T-cell (primary cell): Measurements from ENCODE around the gene ITGAE. TPM values are rescaled to one million over a fixed set of nuclear protein-coding genes. Genes with fewer than 3 reads are reported as not detected.

Source experiments
- ATAC-seq, 4 experiments: fragments of 200-7000 bp in 3 of 4; fragments of 150-1000 bp in 1 of 4; cut with Tn5 transposase; replicated peaks in 1 of 4; 1 replicate in 3 of 4; 2 replicates in 1 of 4; pipeline ENCODE4 v1.10.0; 2021; ENCODE audit warnings: moderate library complexity in 3 of 4, mild to moderate bottlenecking in 2 of 4, moderate number of reproducible peaks in 1 of 4
- CTCF ChIA-PET, 2 donors: fragments of 300-600 bp; sonication (Branson Sonifier 250); formaldehyde crosslinking; loops; one replicate each; lab custom pipeline; 2022; ENCODE audit warnings: antibody characterized with exemption in 2 of 2; lab: Charles Lee
- POLR2A ChIA-PET, 2 donors: fragments of 300-600 bp; sonication (Branson Sonifier 250); formaldehyde crosslinking; loops; one replicate each; lab custom pipeline; 2022; ENCODE audit warnings: antibody characterized with exemption in 2 of 2; lab: Charles Lee
- DNase-seq, 35 experiments: peaks; one replicate each; pipeline versions ENCODE4 v3.0.0 to v3.0.0-alpha.2; 2013 to 2023
- H3K27ac ChIP-seq: one replicate; pipeline ENCODE4 v1.5.1; 2013; ENCODE audit warnings: low read length
- H3K27me3 ChIP-seq, 2 experiments: replicated peaks in 1 of 2; 1 replicate in 1 of 2; 2 replicates in 1 of 2; pipeline versions ENCODE4 v1.6.1 to v1.7.0; 2013; ENCODE audit warnings: low read length in 1 of 2, mixed read lengths in 1 of 2; ENCODE audit not compliant: control insufficient read depth in 2 of 2, insufficient read depth in 2 of 2; ENCODE audit errors: extremely low read depth in 1 of 2
- H3K36me3 ChIP-seq, 2 donors: 1 replicate in 1 of 2; 2 replicates in 1 of 2; pipeline versions ENCODE4 v1.6.1 to v1.7.0; 2013; ENCODE audit warnings: low read length in 1 of 2; ENCODE audit not compliant: control insufficient read depth in 2 of 2, insufficient read depth in 1 of 2; ENCODE audit errors: extremely low read depth in 1 of 2
- H3K4me1 ChIP-seq, 2 experiments: 1 replicate in 1 of 2; 2 replicates in 1 of 2; pipeline versions ENCODE4 v1.6.1 to v1.7.0; 2013; ENCODE audit warnings: low read length in 2 of 2, mixed read lengths in 1 of 2; ENCODE audit not compliant: insufficient read depth in 2 of 2, control insufficient read depth in 1 of 2; ENCODE audit errors: extremely low read depth in 1 of 2
- H3K4me3 ChIP-seq, 2 donors: 1 replicate in 1 of 2; 2 replicates in 1 of 2; pipeline versions ENCODE4 v1.5.1 to v1.7.0; 2013; ENCODE audit warnings: mild to moderate bottlenecking in 2 of 2, low read length in 1 of 2, moderate library complexity in 1 of 2; ENCODE audit not compliant: control insufficient read depth in 1 of 2; ENCODE audit errors: extremely low read depth in 1 of 2
- H3K9me3 ChIP-seq: 2 replicates; pipeline ENCODE4 v1.7.0; 2013
- H3K27ac Mint-ChIP-seq, 2 donors: one replicate each; pipeline ENCODE4 v1.8.0; 2020 to 2021; ENCODE audit warnings: mild to moderate bottlenecking in 2 of 2, mixed read lengths in 2 of 2
- H3K27me3 Mint-ChIP-seq, 2 donors: one replicate each; pipeline ENCODE4 v1.8.0; 2021 to 2022; ENCODE audit warnings: mixed read lengths in 2 of 2
- H3K36me3 Mint-ChIP-seq: one replicate; pipeline ENCODE4 v1.8.0; 2021; ENCODE audit warnings: mixed read lengths
- H3K4me1 Mint-ChIP-seq, 3 donors: one replicate each; pipeline ENCODE4 v1.8.0; 2020 to 2022; ENCODE audit warnings: mixed read lengths in 3 of 3, mild to moderate bottlenecking in 1 of 3
- H3K4me3 Mint-ChIP-seq, 3 donors: one replicate each; pipeline ENCODE4 v1.8.0; 2020 to 2022; ENCODE audit warnings: mild to moderate bottlenecking in 3 of 3, mixed read lengths in 3 of 3, moderate library complexity in 3 of 3
- H3K9me3 Mint-ChIP-seq, 3 donors: one replicate each; pipeline ENCODE4 v1.8.0; 2020 to 2022; ENCODE audit warnings: mixed read lengths in 3 of 3
- WGBS: methylation state at CpG from one replicate; pipeline ENCODE4 v1.1.5; 2013; ENCODE audit warnings: missing lambda C conversion rate; ENCODE audit not compliant: insufficient coverage; 5-methylcytosine and 5-hydroxymethylcytosine counted together
- total RNA-seq, 35 experiments: library from RNA in 6 of 35; stranded (reverse) in 6 of 35; fragments of 120-200 nt in 1 of 35; gene quantifications; one replicate each; pipeline versions ENCODE4 v1.2.1 to v1.2.4 and lab custom pipeline; 2013 to 2026

ITGAE gene
- total RNA-seq, 5 donors from 2014 or later (not counting 1 experiment from before 2014, with no cell fraction given): 13.0 to 40.0 (median 25.2) TPM

- ATAC-seq: peak; percentile 87 to 90 (median 89)
- 48% methylated on average over 2 of the region's 10 CpGs for WGBS
- peaks cover 12 to 19% (median 17%) of the 10 kb centered on the region in 3 donors for H3K4me1 Mint-ChIP-seq
- H3K27ac Mint-ChIP-seq: peak overlapping the region in 1 of 2 donors; percentile 67
- H3K27me3 Mint-ChIP-seq: no peaks in the 10 kb centered on the region
- Histone ChIP-seq H3K4me3 (no peak overlapping the region), H3K4me1 (peaks cover 0 to 19% of the 10 kb centered on the region in 2 experiments), H3K27ac (no peak overlapping the region), H3K9me3 (no peaks in the 10 kb centered on the region), H3K36me3 (peaks cover 9 to 10% of the 10 kb centered on the region in 2 donors), H3K27me3 (no peaks in the 10 kb centered on the region)
- ChIA-PET CTCF (interaction anchor here (0.7 to 1.5 kb wide), 5 partner anchors 12 to 163 kb away, joined by 3 to 4 read pairs (median 4); partner anchors contain the start of genes HASPIN (in 1 of the 2), NCBP3 (in 1 of the 2) and P2RX5 (in 1 of the 2)), POLR2A (interaction anchor here in 1 of 2 donors (0.5 kb wide), 1 partner anchor 764 kb away, joined by 7 read pairs; no protein-coding TSS in a partner anchor)
- no peaks in the 10 kb centered on the region for H3K9me3 Mint-ChIP-seq
- no peaks in the 10 kb centered on the region for H3K36me3 Mint-ChIP-seq
- H3K4me3 Mint-ChIP-seq: no peak overlapping the region
- DNase-seq: peak in 32 of 35 experiments; percentile 20 to 79 (median 46)
Measured at GRCh38 chr17:3683054-3683511, 117.9 kb downstream of the ITGAE start.

- Mint-ChIP-seq H3K27me3 (no peaks in the 10 kb centered on the region), H3K27ac (peak overlapping the region in 1 of 2 donors; percentile 27)
- WGBS: 95% methylated on average over 10 of the region's 12 CpGs
Measured at GRCh38 chr17:3682033-3682432, 119.0 kb downstream of the ITGAE start.

GRCh38 chr17:3681565-3681964 is 119.4 kb downstream of the ITGAE start:
- H3K4me1 Mint-ChIP-seq: peaks cover 12 to 19% (median 17%) of the 10 kb centered on the region in 3 donors
- no peaks in the 10 kb centered on the region for H3K9me3 Mint-ChIP-seq
- 95% methylated on average over 12 of the region's 20 CpGs for WGBS

More at GRCh38 chr17:3682033-3682432, 119.0 kb downstream of the ITGAE start:
- Histone ChIP-seq H3K27me3 (no peaks in the 10 kb centered on the region), H3K9me3 (no peaks in the 10 kb centered on the region), H3K4me3 (no peak overlapping the region), H3K27ac (no peak overlapping the region), H3K36me3 (peaks cover 13 to 15% of the 10 kb centered on the region in 2 donors), H3K4me1 (peaks cover 0 to 19% of the 10 kb centered on the region in 2 experiments)
- Mint-ChIP-seq H3K4me1 (peaks cover 12 to 19% (median 17%) of the 10 kb centered on the region in 3 donors), H3K36me3 (peaks cover 4% of the 10 kb centered on the region), H3K9me3 (no peaks in the 10 kb centered on the region), H3K4me3 (no peak overlapping the region)
- no peak for DNase-seq
- POLR2A ChIA-PET: no interaction called here
- CTCF ChIA-PET: interaction anchor here (0.8 to 1.5 kb wide), 3 partner anchors 13 to 145 kb away, joined by 3 to 4 read pairs (median 4); partner anchors contain the start of genes HASPIN (in 1 of the 2) and P2RX5 (in 1 of the 2)
- ATAC-seq: no peak

GRCh38 chr17:3681057-3681456 is 119.9 kb downstream of the ITGAE start:
- Mint-ChIP-seq H3K4me3 (no peak overlapping the region), H3K27me3 (no peaks in the 10 kb centered on the region), H3K9me3 (no peaks in the 10 kb centered on the region), H3K36me3 (peaks cover 4% of the 10 kb centered on the region), H3K4me1 (peaks cover 12 to 19% (median 17%) of the 10 kb centered on the region in 3 donors), H3K27ac (no peak overlapping the region)
- 100% methylated on average over 7 of the region's 12 CpGs for WGBS
- H3K9me3 ChIP-seq: no peaks in the 10 kb centered on the region
- peaks cover 0 to 19% of the 10 kb centered on the region in 2 experiments for H3K4me1 ChIP-seq
- H3K27me3 ChIP-seq: no peaks in the 10 kb centered on the region
- peaks cover 15% of the 10 kb centered on the region in 2 donors for H3K36me3 ChIP-seq
- ATAC-seq: no peak
- H3K27ac ChIP-seq: no peak overlapping the region
- ChIA-PET CTCF (no interaction called here), POLR2A (no interaction called here)
- no peak for DNase-seq
- H3K4me3 ChIP-seq: no peak overlapping the region

More at GRCh38 chr17:3681565-3681964, 119.4 kb downstream of the ITGAE start:
- Histone ChIP-seq H3K36me3 (peaks cover 13 to 15% of the 10 kb centered on the region in 2 donors), H3K27me3 (no peaks in the 10 kb centered on the region), H3K4me1 (peaks cover 0 to 19% of the 10 kb centered on the region in 2 experiments), H3K4me3 (no peak overlapping the region), H3K27ac (no peak overlapping the region), H3K9me3 (no peaks in the 10 kb centered on the region)
- CTCF ChIA-PET: interaction anchor here in 1 of 2 donors (1.5 kb wide), 1 partner anchor 146 kb away, joined by 3 read pairs; no protein-coding TSS in a partner anchor
- peaks cover 4% of the 10 kb centered on the region for H3K36me3 Mint-ChIP-seq
- DNase-seq (no peak), ATAC-seq (no peak)
- no peak overlapping the region for H3K4me3 Mint-ChIP-seq
- no peaks in the 10 kb centered on the region for H3K27me3 Mint-ChIP-seq
- peak overlapping the region in 1 of 2 donors; percentile 27 for H3K27ac Mint-ChIP-seq
- POLR2A ChIA-PET: no interaction called here

GRCh38 chr17:3679531-3680126 is 121.4 kb downstream of the ITGAE start:
- no peaks in the 10 kb centered on the region for H3K9me3 Mint-ChIP-seq
- Histone ChIP-seq H3K27ac (no peak overlapping the region), H3K9me3 (no peaks in the 10 kb centered on the region), H3K4me1 (peaks cover 0 to 19% of the 10 kb centered on the region in 2 experiments), H3K27me3 (no peaks in the 10 kb centered on the region), H3K36me3 (peaks cover 13 to 15% of the 10 kb centered on the region in 2 donors), H3K4me3 (no peak overlapping the region)
- no peak overlapping the region for H3K27ac Mint-ChIP-seq
- POLR2A ChIA-PET: no interaction called here
- peaks cover 12 to 19% (median 17%) of the 10 kb centered on the region in 3 donors for H3K4me1 Mint-ChIP-seq
- no peak for DNase-seq
- no peak for ATAC-seq
- peaks cover 4% of the 10 kb centered on the region for H3K36me3 Mint-ChIP-seq
- CTCF ChIA-PET: interaction anchor here in 1 of 2 donors (0.6 kb wide), 2 partner anchors 208 to 685 kb away, joined by 3 to 4 read pairs; no protein-coding TSS in a partner anchor
- 65% methylated on average over 20 of the region's 20 CpGs for WGBS
- H3K4me3 Mint-ChIP-seq: no peak overlapping the region
- H3K27me3 Mint-ChIP-seq: no peaks in the 10 kb centered on the region

GRCh38 chr17:3678821-3679530 is 122.0 kb downstream of the ITGAE start:
- Histone ChIP-seq H3K4me1 (peaks cover 0 to 19% of the 10 kb centered on the region in 2 experiments), H3K4me3 (no peak overlapping the region), H3K27me3 (no peaks in the 10 kb centered on the region), H3K27ac (no peak overlapping the region), H3K9me3 (no peaks in the 10 kb centered on the region), H3K36me3 (peaks cover 13% of the 10 kb centered on the region in 2 donors)
- WGBS: 93% methylated on average over 17 of the region's 27 CpGs
- H3K4me1 Mint-ChIP-seq: peaks cover 12 to 19% (median 17%) of the 10 kb centered on the region in 3 donors
- no peak for ATAC-seq
- no peaks in the 10 kb centered on the region for H3K27me3 Mint-ChIP-seq
- CTCF ChIA-PET: no interaction called here
- POLR2A ChIA-PET: no interaction called here
- H3K9me3 Mint-ChIP-seq: no peaks in the 10 kb centered on the region
- no peak for DNase-seq
- peaks cover 4% of the 10 kb centered on the region for H3K36me3 Mint-ChIP-seq
- peak overlapping the region in 1 of 2 donors; percentile 34 for H3K27ac Mint-ChIP-seq
- H3K4me3 Mint-ChIP-seq: no peak overlapping the region
